ENCODE results near the gene C20orf141.

DNA sequence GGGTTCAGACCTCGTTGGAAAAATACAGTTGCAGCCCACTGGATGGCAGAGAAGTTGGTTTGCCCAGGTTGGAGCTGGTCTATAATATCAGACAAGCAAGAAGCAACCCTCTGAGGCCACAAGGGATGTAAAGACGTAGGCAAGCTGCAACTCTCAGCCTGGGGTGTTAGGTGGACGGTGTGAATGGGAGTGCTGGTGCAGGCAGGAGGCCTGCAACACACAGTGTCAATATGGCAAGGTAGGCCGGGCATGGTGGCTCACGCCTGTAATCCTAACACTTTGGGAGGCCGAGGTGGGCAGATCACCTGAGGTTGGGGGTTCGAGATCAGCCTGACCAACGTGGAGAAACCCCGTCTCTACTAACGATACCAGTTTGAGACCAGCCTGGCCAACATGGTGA lies 36.3 kb downstream of the C20orf141 start:
- TF ChIP-seq, protein P1, sequence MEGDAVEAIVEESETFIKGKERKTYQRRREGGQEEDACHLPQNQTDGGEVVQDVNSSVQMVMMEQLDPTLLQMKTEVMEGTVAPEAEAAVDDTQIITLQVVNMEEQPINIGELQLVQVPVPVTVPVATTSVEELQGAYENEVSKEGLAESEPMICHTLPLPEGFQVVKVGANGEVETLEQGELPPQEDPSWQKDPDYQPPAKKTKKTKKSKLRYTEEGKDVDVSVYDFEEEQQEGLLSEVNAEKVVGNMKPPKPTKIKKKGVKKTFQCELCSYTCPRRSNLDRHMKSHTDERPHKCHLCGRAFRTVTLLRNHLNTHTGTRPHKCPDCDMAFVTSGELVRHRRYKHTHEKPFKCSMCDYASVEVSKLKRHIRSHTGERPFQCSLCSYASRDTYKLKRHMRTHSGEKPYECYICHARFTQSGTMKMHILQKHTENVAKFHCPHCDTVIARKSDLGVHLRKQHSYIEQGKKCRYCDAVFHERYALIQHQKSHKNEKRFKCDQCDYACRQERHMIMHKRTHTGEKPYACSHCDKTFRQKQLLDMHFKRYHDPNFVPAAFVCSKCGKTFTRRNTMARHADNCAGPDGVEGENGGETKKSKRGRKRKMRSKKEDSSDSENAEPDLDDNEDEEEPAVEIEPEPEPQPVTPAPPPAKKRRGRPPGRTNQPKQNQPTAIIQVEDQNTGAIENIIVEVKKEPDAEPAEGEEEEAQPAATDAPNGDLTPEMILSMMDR (IDR thresholded peaks at IDR 0.05; ENCODE audit: low read depth, low read length, missing input control), result no peak
- TF ChIP-seq YY1 (IDR thresholded peaks at IDR 0.05) (no peak), TAF1 (conservative IDR thresholded peaks at IDR 0.05) (no peak), RAD21 (IDR thresholded peaks at IDR 0.05) (no peak), GABPA (IDR thresholded peaks at IDR 0.05 in 1 of 2, conservative IDR thresholded peaks at IDR 0.05 in 1 of 2) (no peak), JUND (IDR thresholded peaks at IDR 0.05) (no peak), EGR1 (IDR thresholded peaks at IDR 0.05; ENCODE audit: low read depth in 2 of 2) (no peak), HNF4A (conservative IDR thresholded peaks at IDR 0.05) (no peak), SP1 (IDR thresholded peaks at IDR 0.05) (no peak), NR2F2 (IDR thresholded peaks at IDR 0.05) (no peak)
- TF ChIP-seq, protein P2, sequence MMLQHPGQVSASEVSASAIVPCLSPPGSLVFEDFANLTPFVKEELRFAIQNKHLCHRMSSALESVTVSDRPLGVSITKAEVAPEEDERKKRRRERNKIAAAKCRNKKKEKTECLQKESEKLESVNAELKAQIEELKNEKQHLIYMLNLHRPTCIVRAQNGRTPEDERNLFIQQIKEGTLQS (IDR thresholded peaks at IDR 0.05), result no peak
- TF ChIP-seq, protein P3, sequence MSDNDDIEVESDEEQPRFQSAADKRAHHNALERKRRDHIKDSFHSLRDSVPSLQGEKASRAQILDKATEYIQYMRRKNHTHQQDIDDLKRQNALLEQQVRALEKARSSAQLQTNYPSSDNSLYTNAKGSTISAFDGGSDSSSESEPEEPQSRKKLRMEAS (IDR thresholded peaks at IDR 0.05), result no peak
- TF ChIP-seq, protein P4, sequence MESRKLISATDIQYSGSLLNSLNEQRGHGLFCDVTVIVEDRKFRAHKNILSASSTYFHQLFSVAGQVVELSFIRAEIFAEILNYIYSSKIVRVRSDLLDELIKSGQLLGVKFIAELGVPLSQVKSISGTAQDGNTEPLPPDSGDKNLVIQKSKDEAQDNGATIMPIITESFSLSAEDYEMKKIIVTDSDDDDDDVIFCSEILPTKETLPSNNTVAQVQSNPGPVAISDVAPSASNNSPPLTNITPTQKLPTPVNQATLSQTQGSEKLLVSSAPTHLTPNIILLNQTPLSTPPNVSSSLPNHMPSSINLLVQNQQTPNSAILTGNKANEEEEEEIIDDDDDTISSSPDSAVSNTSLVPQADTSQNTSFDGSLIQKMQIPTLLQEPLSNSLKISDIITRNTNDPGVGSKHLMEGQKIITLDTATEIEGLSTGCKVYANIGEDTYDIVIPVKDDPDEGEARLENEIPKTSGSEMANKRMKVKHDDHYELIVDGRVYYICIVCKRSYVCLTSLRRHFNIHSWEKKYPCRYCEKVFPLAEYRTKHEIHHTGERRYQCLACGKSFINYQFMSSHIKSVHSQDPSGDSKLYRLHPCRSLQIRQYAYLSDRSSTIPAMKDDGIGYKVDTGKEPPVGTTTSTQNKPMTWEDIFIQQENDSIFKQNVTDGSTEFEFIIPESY (IDR thresholded peaks at IDR 0.05), result no peak
- TF ChIP-seq, protein P5, sequence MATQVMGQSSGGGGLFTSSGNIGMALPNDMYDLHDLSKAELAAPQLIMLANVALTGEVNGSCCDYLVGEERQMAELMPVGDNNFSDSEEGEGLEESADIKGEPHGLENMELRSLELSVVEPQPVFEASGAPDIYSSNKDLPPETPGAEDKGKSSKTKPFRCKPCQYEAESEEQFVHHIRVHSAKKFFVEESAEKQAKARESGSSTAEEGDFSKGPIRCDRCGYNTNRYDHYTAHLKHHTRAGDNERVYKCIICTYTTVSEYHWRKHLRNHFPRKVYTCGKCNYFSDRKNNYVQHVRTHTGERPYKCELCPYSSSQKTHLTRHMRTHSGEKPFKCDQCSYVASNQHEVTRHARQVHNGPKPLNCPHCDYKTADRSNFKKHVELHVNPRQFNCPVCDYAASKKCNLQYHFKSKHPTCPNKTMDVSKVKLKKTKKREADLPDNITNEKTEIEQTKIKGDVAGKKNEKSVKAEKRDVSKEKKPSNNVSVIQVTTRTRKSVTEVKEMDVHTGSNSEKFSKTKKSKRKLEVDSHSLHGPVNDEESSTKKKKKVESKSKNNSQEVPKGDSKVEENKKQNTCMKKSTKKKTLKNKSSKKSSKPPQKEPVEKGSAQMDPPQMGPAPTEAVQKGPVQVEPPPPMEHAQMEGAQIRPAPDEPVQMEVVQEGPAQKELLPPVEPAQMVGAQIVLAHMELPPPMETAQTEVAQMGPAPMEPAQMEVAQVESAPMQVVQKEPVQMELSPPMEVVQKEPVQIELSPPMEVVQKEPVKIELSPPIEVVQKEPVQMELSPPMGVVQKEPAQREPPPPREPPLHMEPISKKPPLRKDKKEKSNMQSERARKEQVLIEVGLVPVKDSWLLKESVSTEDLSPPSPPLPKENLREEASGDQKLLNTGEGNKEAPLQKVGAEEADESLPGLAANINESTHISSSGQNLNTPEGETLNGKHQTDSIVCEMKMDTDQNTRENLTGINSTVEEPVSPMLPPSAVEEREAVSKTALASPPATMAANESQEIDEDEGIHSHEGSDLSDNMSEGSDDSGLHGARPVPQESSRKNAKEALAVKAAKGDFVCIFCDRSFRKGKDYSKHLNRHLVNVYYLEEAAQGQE (IDR thresholded peaks at IDR 0.05), result no peak
